Fibroblast of pulmonary artery (primary cell): ENCODE measurements around the gene REST.

Experiments
- DNase-seq: peaks from one replicate; pipeline ENCODE4 v3.0.0-alpha.2; 2010; ENCODE audit warnings: low read depth
- H3K4me3 ChIP-seq: replicated peaks from 2 replicates; pipeline ENCODE4 v1.5.1; 2011; ENCODE audit warnings: low read depth, mild to moderate bottlenecking, control low read depth, low read length, moderate library complexity
- TF ChIP-seq, protein P1 (sequence below): IDR thresholded peaks from 2 replicates; pipeline ENCODE4 v1.5.1; 2011; ENCODE audit warnings: mild to moderate bottlenecking, control low read depth, low read length, inconsistent platforms; ENCODE audit errors: missing control alignments

The REST gene

DNA sequence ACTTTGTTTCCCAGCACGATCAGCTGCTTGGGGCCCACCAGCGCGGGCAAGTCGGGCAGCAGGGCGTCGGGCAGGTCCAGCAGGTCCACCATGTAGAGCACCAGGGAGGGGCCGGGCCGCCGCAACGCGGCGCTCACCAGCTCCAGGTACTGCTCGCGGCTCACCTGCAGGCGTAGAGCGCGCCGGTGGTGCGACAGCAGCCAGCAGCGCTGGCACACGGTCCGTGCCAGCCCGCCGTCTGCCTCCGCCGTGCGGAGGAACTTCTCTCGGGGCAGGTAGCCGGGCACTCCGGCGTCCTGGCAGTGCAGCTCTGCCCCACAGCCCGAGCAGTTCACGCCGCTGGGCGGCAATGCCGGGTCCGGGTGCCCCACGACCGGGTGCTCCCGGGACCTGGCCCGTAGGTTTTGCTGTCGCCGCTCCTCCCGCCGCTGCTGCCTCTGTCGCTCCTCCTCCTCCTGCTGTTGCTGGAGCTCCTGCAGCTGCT lies 69.2 kb downstream of the REST start:
- H3K4me3 ChIP-seq, result peak overlapping the region; percentile 85
- DNase-seq, result no peak
- TF ChIP-seq, protein P1, sequence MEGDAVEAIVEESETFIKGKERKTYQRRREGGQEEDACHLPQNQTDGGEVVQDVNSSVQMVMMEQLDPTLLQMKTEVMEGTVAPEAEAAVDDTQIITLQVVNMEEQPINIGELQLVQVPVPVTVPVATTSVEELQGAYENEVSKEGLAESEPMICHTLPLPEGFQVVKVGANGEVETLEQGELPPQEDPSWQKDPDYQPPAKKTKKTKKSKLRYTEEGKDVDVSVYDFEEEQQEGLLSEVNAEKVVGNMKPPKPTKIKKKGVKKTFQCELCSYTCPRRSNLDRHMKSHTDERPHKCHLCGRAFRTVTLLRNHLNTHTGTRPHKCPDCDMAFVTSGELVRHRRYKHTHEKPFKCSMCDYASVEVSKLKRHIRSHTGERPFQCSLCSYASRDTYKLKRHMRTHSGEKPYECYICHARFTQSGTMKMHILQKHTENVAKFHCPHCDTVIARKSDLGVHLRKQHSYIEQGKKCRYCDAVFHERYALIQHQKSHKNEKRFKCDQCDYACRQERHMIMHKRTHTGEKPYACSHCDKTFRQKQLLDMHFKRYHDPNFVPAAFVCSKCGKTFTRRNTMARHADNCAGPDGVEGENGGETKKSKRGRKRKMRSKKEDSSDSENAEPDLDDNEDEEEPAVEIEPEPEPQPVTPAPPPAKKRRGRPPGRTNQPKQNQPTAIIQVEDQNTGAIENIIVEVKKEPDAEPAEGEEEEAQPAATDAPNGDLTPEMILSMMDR, result no peak

DNA sequence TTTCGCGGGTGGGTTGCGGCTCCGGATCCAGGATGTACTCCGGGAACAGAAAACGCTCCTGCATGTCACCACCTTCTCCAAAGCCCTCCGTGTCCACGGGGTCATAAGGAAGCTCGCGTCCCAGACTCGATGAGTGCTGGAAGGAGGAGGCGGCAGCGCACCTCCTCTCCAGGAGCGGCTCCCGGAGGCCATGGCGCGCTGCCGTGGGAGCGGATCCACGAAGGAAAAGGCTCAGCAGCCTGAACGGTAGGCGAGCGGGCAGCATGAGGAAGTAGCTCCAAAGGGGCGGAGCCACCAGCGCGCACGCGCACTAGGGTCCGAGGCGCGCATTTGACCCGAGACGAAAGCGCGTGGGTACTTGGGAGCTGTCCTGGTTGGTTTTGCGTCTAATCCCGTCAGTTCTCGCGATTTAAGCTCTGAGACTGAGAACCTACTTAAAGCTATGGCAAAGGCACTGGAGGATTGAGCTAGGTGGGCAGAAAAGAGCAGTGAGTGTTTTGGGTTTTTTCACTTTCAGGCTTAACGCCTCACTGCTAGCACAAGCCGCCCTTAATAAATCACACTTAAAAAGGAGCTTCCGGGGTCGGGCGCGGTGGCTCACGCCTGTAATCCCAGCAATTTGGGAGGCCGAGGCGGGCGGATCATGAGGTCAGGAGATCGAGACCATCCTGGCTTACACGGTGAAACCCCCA lies 69.8 kb downstream of the REST start, which contains the start of gene NOA1:
NOA1 (minus strand) TSS at position 286 of the 692 bp plus-strand sequence; CDS start at position 265, 21 bp downstream.
- peak; percentile 100 for DNase-seq

DNA sequence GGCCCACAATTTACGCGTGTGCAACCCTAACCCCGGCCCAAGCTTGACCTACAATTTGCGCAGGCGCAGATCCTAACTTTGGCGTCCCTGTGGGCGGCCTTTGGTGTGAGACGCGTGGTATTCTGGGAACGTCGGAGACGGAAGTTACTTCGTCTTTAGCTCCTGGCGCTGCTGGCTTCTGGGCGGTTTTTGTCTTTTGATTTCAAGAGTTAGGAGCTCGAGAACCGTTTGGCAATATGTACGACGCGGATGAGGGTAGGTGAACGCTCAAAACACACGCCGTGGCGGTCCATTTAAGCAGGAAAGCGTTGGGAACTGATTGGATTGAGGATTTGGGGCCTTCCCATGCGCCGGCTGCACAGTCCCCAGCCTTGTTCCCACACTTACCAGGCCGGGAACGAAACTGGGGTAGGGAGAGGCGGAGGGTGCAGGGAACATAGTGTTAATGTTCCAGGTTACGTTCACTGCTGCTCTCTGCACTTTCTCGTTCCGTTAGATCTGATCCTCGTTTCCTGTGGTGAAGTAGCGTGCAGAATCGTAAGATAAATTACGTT lies 71.1 kb downstream of the REST start, which contains the start of gene POLR2B:
POLR2B (plus strand) TSS at position 147 of the 554 bp plus-strand sequence; CDS start at position 237, 90 bp downstream.
- peak; percentile 95 for DNase-seq
- TF ChIP-seq, protein P1, result no peak
- H3K4me3 ChIP-seq, result peak within 1 kb of the TSS; percentile 85

More for the DNA sequence above, 69.8 kb downstream of the REST start, which contains the start of gene NOA1:
- TF ChIP-seq, protein P1, result no peak
- peak within 1 kb of the TSS; percentile 85 for H3K4me3 ChIP-seq

DNA sequence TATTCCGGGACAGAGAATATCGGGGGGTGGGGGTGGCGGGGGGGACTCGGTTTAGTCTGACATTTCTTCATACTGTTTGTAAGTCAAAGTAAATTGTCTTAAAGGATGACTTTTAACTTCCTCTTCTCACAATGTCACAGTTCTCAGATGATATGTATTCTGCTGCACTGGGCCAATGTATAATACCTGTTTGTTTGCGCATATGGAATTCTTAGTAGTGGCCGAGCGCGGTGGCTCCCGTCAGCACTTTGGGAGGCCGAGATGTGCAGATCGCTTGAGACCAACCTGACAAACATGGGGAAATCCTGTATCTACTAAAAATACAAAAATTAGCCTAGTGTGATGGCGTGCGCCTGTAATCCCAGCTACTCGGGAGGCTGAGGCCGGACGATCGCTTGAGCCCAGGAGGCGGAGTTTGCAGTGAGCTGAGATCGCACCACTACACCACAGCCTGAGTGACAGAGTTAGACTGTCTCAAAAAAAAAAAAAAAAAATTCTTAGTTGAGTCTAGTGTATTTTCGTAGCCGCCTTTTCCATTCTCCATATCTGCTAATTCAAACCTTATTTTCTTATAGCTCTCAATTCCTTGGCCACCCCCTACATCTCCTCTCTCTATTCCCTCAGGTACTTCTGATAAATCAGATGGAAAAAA lies 71.8 kb downstream of the REST start:
- peak overlapping the region; percentile 85 for H3K4me3 ChIP-seq
- peak; percentile 46 for DNase-seq
- TF ChIP-seq, protein P1, result no peak

DNA sequence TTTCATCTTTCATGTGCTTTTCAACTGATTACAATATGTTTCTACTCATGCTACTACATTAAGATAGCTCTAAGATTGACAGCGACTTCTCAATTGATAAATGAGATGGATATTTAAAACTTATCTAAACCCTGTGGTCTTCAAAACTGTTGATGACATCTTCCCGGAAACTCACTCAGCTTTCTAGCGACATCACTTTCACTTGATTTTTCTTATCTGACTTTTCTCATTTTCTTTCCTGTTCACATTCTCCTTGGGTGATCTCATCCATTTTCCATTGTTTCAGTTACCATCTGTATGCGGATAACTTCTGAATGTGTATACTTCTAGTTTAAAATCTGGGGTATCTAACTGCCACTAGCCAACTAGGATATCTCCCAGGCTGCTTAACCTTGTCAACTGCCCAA lies 74.1 kb downstream of the REST start:
- H3K4me3 ChIP-seq, result peak overlapping the region; percentile 40
- TF ChIP-seq, protein P1, result no peak
- DNase-seq, result peak; percentile 87

DNA sequence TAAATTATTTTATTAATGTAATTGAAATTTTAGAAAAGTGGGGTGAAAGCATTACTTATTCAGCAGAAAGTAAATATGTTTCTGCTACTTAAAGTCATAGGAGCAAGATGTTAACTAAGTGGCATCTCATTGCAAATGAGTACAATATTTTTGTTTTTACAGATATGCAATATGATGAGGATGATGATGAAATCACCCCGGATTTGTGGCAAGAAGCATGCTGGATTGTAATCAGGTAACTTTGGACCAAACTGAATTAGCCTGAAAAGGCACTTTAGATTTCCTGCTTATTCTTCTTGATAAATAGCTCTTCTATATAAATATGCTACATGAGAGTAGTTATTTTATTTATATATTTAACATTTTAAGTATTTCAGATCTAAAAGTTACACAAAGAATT lies 78.5 kb downstream of the REST start:
- no peak for DNase-seq
- TF ChIP-seq, protein P1, result no peak
- no peak overlapping the region for H3K4me3 ChIP-seq
